Mesendoderm (in vitro differentiated cells): ENCODE data around the gene MRPL34.
"Not testable (repeated sequence)": the region's sequence is repeated elsewhere in the genome, so short reads cannot be mapped to it uniquely, and the experiment has no call there.

Experiments used
- DNase-seq: peaks from one replicate; pipeline ENCODE4 v3.0.0; 2013
- H2AK5ac ChIP-seq: 2 replicates; pipeline ENCODE4 v1.6.1; 2013; ENCODE audit warnings: low read length, inconsistent platforms
- H2BK120ac ChIP-seq: 2 replicates; pipeline ENCODE4 v1.6.1; 2013; ENCODE audit warnings: low read depth, mild to moderate bottlenecking, low read length, moderate library complexity, mixed read lengths
- H2BK15ac ChIP-seq: replicated peaks from 2 replicates; pipeline ENCODE4 v1.6.1; 2013; ENCODE audit warnings: low read depth, mild to moderate bottlenecking, moderate library complexity
- H2BK5ac ChIP-seq: 2 replicates; pipeline ENCODE4 v1.6.1; 2013; ENCODE audit warnings: low read length, inconsistent platforms
- H3K18ac ChIP-seq: 2 replicates; pipeline ENCODE4 v1.6.1; 2013; ENCODE audit warnings: mild to moderate bottlenecking, low read length, mixed read lengths
- H3K23ac ChIP-seq: one replicate; pipeline ENCODE4 v1.6.1; 2013; ENCODE audit warnings: low read length
- H3K27ac ChIP-seq: 2 replicates; pipeline ENCODE4 v1.5.1; 2013; ENCODE audit warnings: low read depth, mild to moderate bottlenecking, inconsistent platforms, low read length, moderate library complexity
- H3K27me3 ChIP-seq: 2 replicates; pipeline ENCODE4 v1.6.1; 2013; ENCODE audit warnings: low read length, control low read depth, mild to moderate bottlenecking, inconsistent platforms; ENCODE audit not compliant: insufficient read depth, poor library complexity
- H3K36me3 ChIP-seq: 2 replicates; pipeline ENCODE4 v1.6.1; 2013; ENCODE audit warnings: low read length, inconsistent platforms; ENCODE audit not compliant: control insufficient read depth, insufficient read depth
- H3K4ac ChIP-seq: one replicate; pipeline ENCODE4 v1.6.1; 2013; ENCODE audit warnings: low read depth, mild to moderate bottlenecking, low read length, moderate library complexity
- H3K4me1 ChIP-seq: 2 replicates; pipeline ENCODE4 v1.6.1; 2013; ENCODE audit warnings: low read depth, low read length, inconsistent platforms; ENCODE audit not compliant: control insufficient read depth
- H3K4me2 ChIP-seq: 2 replicates; pipeline ENCODE4 v1.6.1; 2013; ENCODE audit warnings: low read length
- H3K4me3 ChIP-seq: 2 replicates; pipeline ENCODE4 v1.5.1; 2013; ENCODE audit warnings: mild to moderate bottlenecking, low read length
- H3K56ac ChIP-seq: one replicate; pipeline ENCODE4 v1.6.1; 2013; ENCODE audit warnings: low read length
- H3K79me1 ChIP-seq: 2 replicates; pipeline ENCODE4 v1.6.1; 2013; ENCODE audit warnings: low read length, inconsistent platforms
- H3K79me2 ChIP-seq: 2 replicates; pipeline ENCODE4 v1.6.1; 2013; ENCODE audit warnings: mild to moderate bottlenecking, low read length; ENCODE audit not compliant: control insufficient read depth, insufficient read depth
- H3K9ac ChIP-seq: 2 replicates; pipeline ENCODE4 v1.6.1; 2013; ENCODE audit warnings: low read length, inconsistent platforms
- H4K5ac ChIP-seq: one replicate; pipeline ENCODE4 v1.6.1; 2013; ENCODE audit warnings: low read length
- H4K8ac ChIP-seq: one replicate; pipeline ENCODE4 v1.6.1; 2013; ENCODE audit warnings: low read depth, mild to moderate bottlenecking, control low read depth, low read length, moderate library complexity
- WGBS: extraction: QIAGEN DNeasy Blood & Tissue Kit; methylation state at CpG from one replicate; pipeline ENCODE4 v1.1.7; 2013; ENCODE audit warnings: low lambda C conversion rate, missing lambda C conversion rate; ENCODE audit not compliant: insufficient coverage; ENCODE audit errors: extremely low coverage; 5-methylcytosine and 5-hydroxymethylcytosine counted together

The MRPL34 gene

GRCh38 chr19:17295551-17295950, 10.1 kb upstream of the MRPL34 start:
- H2BK120ac ChIP-seq, H2BK5ac ChIP-seq, DNase-seq, H3K4me1 ChIP-seq, H4K5ac ChIP-seq, H3K23ac ChIP-seq, H3K79me2 ChIP-seq, H3K9ac ChIP-seq, H3K36me3 ChIP-seq, H3K4me3 ChIP-seq, H3K79me1 ChIP-seq, H3K18ac ChIP-seq, H2AK5ac ChIP-seq, H4K8ac ChIP-seq, H3K4ac ChIP-seq, H3K27me3 ChIP-seq, H3K27ac ChIP-seq, H3K4me2 ChIP-seq, H3K56ac ChIP-seq, H2BK15ac ChIP-seq: not testable (repeated sequence)
- no CpG with 5 or more reads among the region's 6 CpGs for WGBS

- Histone ChIP-seq H3K56ac (no peak overlapping the region), H3K27me3 (no peaks in the 10 kb centered on the region), H3K4ac (no peak overlapping the region), H3K18ac (no peak overlapping the region), H3K27ac (no peak overlapping the region), H3K23ac (no peak overlapping the region), H2BK5ac (no peak overlapping the region), H3K9ac (no peak overlapping the region), H3K4me3 (no peak overlapping the region), H4K5ac (no peak overlapping the region), H3K79me1 (no peaks in the 10 kb centered on the region), H4K8ac (no peak overlapping the region), H2BK15ac (no peak overlapping the region), H2BK120ac (no peak overlapping the region), H3K79me2 (peaks cover 1% of the 10 kb centered on the region), H3K4me2 (no peak overlapping the region), H3K36me3 (peaks cover 2% of the 10 kb centered on the region), H3K4me1 (no peaks in the 10 kb centered on the region), H2AK5ac (no peak overlapping the region)
- peak; percentile 74 for DNase-seq
- no CpG with 5 or more reads among the region's 4 CpGs for WGBS
Measured at GRCh38 chr19:17296273-17296672, 9.4 kb upstream of the MRPL34 start.

- Histone ChIP-seq H3K56ac (no peak overlapping the region), H3K23ac (no peak overlapping the region), H3K36me3 (peaks cover 2% of the 10 kb centered on the region), H4K8ac (no peak overlapping the region), H2BK15ac (no peak overlapping the region), H3K4me1 (no peaks in the 10 kb centered on the region), H3K9ac (no peak overlapping the region), H3K4ac (no peak overlapping the region), H4K5ac (no peak overlapping the region), H2BK5ac (no peak overlapping the region), H3K4me3 (no peak overlapping the region), H3K18ac (no peak overlapping the region), H3K79me1 (no peaks in the 10 kb centered on the region), H2AK5ac (no peak overlapping the region), H2BK120ac (no peak overlapping the region), H3K27me3 (no peaks in the 10 kb centered on the region), H3K4me2 (no peak overlapping the region), H3K79me2 (peaks cover 1% of the 10 kb centered on the region), H3K27ac (no peak overlapping the region)
- no CpG with 5 or more reads among the region's 6 CpGs for WGBS
- peak; percentile 95 for DNase-seq
Measured at GRCh38 chr19:17296976-17297375, 8.7 kb upstream of the MRPL34 start.

GRCh38 chr19:17300992-17301619, 4.6 kb upstream of the MRPL34 start:
- Histone ChIP-seq H2BK15ac (no peak overlapping the region), H3K36me3 (peaks cover 2% of the 10 kb centered on the region), H3K18ac (no peak overlapping the region), H4K8ac (no peak overlapping the region), H3K79me1 (no peaks in the 10 kb centered on the region), H4K5ac (no peak overlapping the region), H3K4me3 (no peak overlapping the region), H2BK120ac (no peak overlapping the region), H2AK5ac (no peak overlapping the region), H3K56ac (no peak overlapping the region), H2BK5ac (no peak overlapping the region), H3K27ac (no peak overlapping the region), H3K9ac (no peak overlapping the region), H3K4ac (no peak overlapping the region), H3K4me1 (peaks cover 4% of the 10 kb centered on the region), H3K4me2 (no peak overlapping the region), H3K79me2 (no peaks in the 10 kb centered on the region), H3K27me3 (no peaks in the 10 kb centered on the region), H3K23ac (no peak overlapping the region)
- no peak for DNase-seq
- no CpG with 5 or more reads among the region's 51 CpGs for WGBS

GRCh38 chr19:17302391-17303166, 3.1 kb upstream of the MRPL34 start:
- Histone ChIP-seq H2BK5ac (no peak overlapping the region), H4K5ac (no peak overlapping the region), H3K4me3 (peak overlapping the region; percentile 19), H3K4me1 (peaks cover 4% of the 10 kb centered on the region), H3K79me1 (no peaks in the 10 kb centered on the region), H2BK120ac (no peak overlapping the region), H3K9ac (peak overlapping the region; percentile 68), H3K56ac (peak overlapping the region; percentile 67), H2BK15ac (no peak overlapping the region), H3K4me2 (peak overlapping the region; percentile 64), H2AK5ac (no peak overlapping the region), H3K79me2 (no peaks in the 10 kb centered on the region), H3K18ac (peak overlapping the region; percentile 64), H3K27ac (no peak overlapping the region), H3K23ac (no peak overlapping the region), H3K36me3 (peaks cover 2% of the 10 kb centered on the region), H3K27me3 (no peaks in the 10 kb centered on the region), H3K4ac (no peak overlapping the region), H4K8ac (no peak overlapping the region)
- peak; percentile 77 for DNase-seq
- WGBS: no CpG with 5 or more reads among the region's 29 CpGs
